Measurements from ENCODE around the gene TNFAIP8L1.

GRCh38 chr19:4593409-4593851 lies 45.9 kb upstream of the TNFAIP8L1 start:
- no peak for TF ChIP-seq PATZ1 (CRISPR knock-in tag; IDR thresholded peaks at IDR 0.05; ENCODE audit: borderline replicate concordance)
- TF ChIP-seq OSR1 (CRISPR knock-in tag; IDR thresholded peaks at IDR 0.05) = no peak
- no peak for TF ChIP-seq PPARA (CRISPR knock-in tag; IDR thresholded peaks at IDR 0.05; ENCODE audit: borderline replicate concordance)
- no peak for TF ChIP-seq ZFP3 (CRISPR knock-in tag; IDR thresholded peaks at IDR 0.05)
- TF ChIP-seq TOX (CRISPR knock-in tag; IDR thresholded peaks at IDR 0.05; ENCODE audit: borderline replicate concordance) = no peak
- no peak for TF ChIP-seq ZNF70 (CRISPR knock-in tag; IDR thresholded peaks at IDR 0.05)
- no peak for TF ChIP-seq ZFP30 (CRISPR knock-in tag; IDR thresholded peaks at IDR 0.05)
- TF ChIP-seq ZC3H10 (CRISPR knock-in tag; IDR thresholded peaks at IDR 0.05) = no peak
- no peak for TF ChIP-seq BACH2 (CRISPR knock-in tag; IDR thresholded peaks at IDR 0.05; ENCODE audit: borderline replicate concordance)
- TF ChIP-seq GLIS3 (CRISPR knock-in tag; IDR thresholded peaks at IDR 0.05) = no peak
- TF ChIP-seq, protein P1, sequence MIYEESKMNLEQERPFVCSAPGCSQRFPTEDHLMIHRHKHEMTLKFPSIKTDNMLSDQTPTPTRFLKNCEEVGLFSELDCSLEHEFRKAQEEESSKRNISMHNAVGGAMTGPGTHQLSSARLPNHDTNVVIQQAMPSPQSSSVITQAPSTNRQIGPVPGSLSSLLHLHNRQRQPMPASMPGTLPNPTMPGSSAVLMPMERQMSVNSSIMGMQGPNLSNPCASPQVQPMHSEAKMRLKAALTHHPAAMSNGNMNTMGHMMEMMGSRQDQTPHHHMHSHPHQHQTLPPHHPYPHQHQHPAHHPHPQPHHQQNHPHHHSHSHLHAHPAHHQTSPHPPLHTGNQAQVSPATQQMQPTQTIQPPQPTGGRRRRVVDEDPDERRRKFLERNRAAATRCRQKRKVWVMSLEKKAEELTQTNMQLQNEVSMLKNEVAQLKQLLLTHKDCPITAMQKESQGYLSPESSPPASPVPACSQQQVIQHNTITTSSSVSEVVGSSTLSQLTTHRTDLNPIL (CRISPR knock-in tag; IDR thresholded peaks at IDR 0.05; ENCODE audit: low read depth) = no peak

Measured in SK-N-SH treated with all-trans-retinoic acid at 6 μM for 48 hours (cell line).